ENCODE results near the gene SLC6A9.

SLC6A9 gene

DNA sequence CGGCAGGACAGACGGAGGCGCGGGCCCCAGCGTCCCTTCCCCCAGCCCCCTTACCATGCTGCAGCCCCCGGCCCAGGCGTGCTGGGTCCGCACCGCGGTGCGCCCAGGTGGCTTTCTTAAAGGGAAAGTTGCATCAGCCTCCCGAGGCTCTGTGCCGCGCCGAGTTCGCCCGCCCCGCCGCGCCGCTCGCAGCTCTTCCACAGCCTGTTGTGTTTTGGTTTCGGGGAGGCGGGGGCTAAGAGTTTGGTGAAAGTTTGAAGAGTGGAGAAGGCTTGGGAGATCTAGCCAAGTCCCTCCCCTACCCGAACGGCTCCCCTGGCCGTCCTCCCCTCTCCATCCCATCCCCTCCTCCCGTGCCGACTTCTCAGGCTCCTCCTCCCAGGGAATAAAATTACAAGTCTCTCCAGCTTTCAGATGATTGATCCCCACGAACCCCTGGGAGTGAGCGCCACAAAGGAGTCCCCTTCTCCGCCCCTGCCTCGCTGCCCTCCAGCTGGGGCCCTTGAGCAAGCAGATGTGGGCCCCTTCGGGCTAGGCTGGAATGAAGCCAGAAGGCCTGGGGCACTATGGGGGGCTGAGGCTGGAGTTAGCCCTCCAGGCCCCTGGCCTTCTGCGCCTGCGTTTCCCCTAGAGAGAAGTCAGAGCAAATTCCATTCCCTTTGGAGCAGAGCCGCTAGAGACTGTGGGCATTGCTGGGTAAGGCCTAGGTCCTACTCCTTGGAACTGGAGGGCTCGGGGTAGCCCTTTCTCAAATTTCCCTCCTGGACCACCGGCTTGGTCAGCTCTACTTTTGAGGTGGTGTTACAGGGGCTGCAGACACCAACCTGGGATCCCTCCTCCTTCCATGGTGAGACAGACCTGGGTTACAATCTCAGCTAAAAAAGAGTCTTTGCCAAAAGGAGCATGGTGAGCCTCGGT is at the start of gene SLC6A9:
TSS of gene SLC6A9 (minus strand) at position 211 of the 918 bp plus-strand sequence. CDS start 7,185 bp downstream, outside the sequence.
- no peak for DNase-seq

DNA sequence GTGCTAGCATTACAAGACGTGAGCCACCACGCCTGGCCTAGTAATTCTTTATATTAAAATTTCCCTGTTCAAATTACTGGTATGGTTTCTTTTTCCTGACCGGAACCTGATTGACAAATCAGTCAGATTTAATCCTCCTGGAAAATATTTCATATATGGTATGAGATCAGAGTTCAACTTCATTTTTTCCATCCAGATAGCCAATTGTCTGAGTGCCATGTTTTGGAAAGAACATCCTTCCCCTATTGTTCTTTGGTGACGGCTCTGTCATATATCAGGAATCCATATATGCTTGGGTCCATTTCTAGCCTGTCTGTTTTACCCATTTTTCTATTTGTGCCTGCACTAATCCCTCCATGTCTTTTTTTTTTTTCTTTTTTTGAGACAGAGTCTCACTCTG is 48.3 kb upstream of the SLC6A9 start:
- no peak for DNase-seq

DNA sequence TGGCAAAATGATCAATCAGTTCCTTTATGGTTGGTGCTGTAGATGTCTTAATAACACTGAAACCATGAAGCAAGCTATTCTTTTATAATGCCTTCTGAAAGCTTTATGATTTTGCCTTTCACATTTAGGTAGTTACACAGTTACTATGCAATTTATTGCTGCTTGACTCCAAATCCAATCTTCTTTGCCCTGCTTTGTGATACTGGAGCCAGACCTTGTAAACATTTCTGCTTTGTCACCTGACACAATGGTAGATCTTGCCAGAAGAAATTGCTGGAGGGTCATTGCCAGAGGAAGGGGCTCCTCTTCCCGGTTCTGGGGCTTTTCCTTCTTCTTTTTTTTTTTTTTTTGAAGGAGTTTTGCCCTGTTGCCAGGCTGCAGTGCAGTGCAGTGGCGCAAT is 46.8 kb upstream of the SLC6A9 start:
- DNase-seq, result no peak

DNA sequence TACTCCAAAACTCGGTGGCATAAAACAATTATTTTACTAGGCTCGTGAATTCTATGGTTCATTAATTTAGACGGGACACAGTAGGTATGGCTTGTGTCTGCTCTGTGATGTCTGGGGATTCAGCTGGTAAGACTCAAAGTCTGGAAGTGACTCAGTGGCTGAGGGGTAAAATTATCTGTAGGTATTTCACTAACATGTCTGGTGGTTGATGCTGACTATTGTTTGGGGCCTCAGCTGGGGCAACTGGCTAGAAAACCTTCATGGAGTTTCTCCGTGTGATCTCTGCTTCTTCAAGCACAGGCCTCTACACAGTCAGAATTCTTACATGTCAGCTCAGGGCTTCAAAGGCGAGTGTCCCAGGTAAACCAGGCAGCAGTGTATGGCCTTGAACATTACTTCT is 46.2 kb upstream of the SLC6A9 start:
- no peak for DNase-seq

DNA sequence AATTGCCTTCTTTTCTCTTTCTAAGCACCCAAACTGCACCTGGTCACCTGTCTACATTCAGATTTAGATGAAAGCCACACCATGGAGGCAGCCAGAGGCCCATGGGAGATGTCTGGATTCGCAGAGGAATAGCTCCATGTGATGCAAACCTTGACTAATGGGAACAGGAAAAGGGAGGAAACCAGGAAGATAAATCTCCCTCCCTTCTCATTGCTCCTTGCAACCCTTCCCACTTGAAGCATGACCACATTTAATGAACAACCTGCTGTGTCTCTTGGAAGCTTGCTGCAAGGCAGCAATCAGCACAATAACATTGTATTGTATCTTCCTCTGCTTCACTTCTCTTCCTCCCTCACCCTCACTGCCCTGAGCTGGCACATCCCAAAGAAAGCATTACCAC is 44.8 kb upstream of the SLC6A9 start:
- DNase-seq, result no peak

- DNase-seq, result no peak
Measured at GRCh38 chr1:44074415-44074814, 43.2 kb upstream of the SLC6A9 start.

GRCh38 chr1:44073528-44073927 is 42.3 kb upstream of the SLC6A9 start:
- DNase-seq, result no peak

DNA sequence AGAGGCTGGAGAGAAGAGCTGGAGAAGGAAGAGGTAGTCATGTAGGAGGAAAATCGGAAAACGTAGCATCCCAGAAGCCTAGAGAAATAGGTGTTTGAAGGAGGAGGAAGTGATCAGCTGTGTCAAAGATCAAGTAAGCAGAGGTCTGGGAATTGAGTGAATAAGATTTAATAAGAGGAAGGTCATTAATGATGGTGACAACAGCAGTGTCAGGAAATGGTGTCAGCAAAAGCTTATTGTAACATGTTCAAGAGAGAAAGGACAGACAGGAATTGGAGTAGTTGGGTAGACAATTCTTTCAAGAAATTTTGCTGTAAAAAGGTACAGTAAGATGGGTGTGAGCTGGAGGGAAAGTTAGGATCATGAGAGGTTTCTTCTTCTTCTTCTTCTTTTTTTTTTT is 41.6 kb upstream of the SLC6A9 start:
- DNase-seq, result no peak

GRCh38 chr1:44072204-44072603 is 40.9 kb upstream of the SLC6A9 start:
- DNase-seq, result no peak

- no peak for DNase-seq
Measured at GRCh38 chr1:44071461-44071860, 40.2 kb upstream of the SLC6A9 start.

DNA sequence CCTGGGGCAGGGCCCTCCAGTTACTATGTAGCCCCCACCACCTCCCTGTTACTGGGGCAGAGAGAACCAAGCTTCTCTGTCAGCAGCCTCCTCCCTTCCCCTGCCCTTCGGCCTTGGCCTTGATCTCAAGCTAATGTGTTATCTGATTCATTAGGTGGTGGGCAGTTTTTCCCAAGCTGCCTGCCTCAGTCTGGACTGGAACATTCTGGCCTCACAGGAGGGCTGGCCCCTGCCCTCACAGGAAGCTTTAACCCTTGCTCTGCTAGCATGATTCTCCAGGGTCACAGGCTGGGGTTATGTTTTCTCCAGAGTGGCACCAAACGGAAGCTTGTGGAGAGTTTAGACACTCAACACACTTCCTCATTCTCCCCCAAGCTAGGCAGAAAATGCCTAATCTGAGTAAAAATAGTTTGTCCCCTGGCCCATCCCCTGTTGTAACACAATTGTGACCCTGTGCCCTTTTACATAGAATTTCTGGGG is 37.2 kb upstream of the SLC6A9 start:
- DNase-seq, result no peak

DNA sequence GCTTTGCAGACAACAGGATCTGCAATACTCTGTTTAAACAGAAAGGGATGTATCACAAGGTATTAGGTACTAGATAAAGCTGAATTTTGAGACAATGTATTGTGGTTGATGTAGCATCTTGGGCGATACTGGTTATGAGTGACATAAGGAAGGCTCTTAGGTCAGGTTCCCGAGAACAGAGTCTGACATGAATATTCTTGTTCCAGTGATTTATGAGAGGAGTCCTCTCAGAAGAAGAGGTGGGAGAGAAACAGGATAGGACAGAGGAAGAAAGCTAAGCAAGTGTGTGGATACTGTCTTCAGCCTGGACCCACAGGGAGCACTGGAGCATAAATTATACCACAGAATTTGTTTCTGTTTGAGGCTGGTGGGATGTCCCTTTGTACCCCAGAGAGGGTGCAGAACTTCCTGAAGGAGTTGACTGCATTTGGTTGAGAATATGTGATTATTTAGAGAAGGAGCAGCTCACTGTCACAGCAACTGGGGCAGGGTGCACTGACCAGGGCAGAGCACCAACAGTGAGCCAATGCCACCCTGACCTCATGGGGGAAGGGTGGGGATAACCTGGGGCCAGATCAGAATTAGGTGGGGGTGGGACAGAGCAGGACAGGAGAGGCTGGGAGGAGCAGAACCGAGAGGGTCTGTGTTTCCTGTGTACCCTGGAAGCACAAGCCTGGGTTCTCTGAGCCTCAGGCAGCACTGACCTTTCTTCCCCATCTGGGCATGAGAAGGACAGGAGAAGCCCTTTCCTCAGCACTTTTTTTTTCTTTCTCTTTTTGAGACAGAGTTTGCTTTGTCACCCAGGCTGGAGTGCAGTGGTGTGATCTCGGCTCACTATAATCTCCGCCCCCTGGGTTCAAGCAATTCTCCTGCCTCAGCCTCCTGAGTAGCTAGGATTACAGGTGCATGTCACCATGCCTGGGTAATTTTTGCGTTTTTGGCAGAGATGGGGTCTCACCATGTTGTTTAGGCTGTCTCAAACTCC is 36.3 kb upstream of the SLC6A9 start:
- DNase-seq, result no peak

GRCh38 chr1:44062656-44063179 is 31.5 kb upstream of the SLC6A9 start:
- no peak for DNase-seq

GRCh38 chr1:44061857-44062256 is 30.6 kb upstream of the SLC6A9 start:
- DNase-seq, result no peak

DNA sequence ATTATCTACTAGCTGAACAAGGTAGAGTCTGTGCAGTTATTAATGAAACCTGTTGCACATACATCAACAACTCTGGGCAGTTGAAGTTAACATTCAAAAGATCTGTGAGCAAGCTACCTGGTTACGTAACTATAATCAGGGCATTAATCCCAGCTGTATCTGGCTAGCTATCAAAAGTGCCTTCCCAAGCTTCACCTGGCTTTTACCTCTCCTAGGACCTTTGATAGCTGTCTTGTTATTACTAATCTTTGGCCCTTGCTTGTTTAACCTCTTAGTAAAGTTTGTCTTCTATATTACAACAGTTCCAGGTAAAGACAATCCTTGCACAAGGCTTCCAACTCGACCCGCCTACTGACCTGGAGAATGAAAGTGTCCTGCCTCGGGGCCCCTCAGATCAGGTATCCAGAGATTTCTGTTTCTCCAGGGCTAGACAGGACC is 29.6 kb upstream of the SLC6A9 start:
- no peak for DNase-seq

GRCh38 chr1:44059664-44060355 is 28.5 kb upstream of the SLC6A9 start:
- DNase-seq, result no peak

GRCh38 chr1:44059212-44059611 is 27.9 kb upstream of the SLC6A9 start:
- DNase-seq, result no peak

- DNase-seq, result no peak
Measured at GRCh38 chr1:44057293-44057692, 26.0 kb upstream of the SLC6A9 start.

DNA sequence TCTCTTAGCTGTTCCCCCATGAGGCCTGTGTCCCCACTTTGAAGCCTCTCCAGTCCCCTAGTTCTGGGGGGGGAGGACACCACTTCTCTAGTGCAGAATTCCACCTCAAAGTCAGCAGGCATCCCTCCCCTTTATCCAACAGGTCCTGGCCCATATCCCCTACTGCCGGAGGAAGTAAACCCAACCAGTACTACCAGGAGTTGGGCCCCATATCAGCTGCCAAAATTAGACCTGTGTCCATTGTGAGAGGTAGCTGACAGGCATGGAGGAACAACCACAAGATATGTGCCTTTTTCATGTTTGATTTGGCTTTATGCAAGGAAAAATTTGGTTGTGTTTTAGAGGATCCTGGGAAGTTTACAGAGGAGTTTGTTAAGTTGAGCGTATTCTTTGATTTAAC is 22.1 kb upstream of the SLC6A9 start:
- no peak for DNase-seq

DNA sequence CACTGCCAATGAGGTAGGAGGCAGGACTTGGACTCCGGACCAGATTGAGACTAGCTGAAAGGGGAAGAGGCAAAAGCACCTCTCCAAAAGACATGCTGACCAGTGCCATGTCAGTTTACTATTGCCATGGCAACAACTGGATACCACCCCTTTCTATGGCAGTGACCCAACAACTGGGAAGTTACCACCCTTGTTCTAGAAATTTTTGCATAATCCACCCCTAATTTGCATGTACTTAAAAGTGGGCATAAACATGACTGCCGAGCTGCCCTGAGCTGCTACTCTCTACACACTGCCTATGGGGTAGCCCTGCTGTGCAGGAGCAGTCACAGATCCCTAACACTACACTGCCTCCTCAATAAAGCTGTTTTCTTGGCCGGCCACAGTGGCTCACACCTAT is 19.0 kb upstream of the SLC6A9 start:
- DNase-seq, result no peak

DNA sequence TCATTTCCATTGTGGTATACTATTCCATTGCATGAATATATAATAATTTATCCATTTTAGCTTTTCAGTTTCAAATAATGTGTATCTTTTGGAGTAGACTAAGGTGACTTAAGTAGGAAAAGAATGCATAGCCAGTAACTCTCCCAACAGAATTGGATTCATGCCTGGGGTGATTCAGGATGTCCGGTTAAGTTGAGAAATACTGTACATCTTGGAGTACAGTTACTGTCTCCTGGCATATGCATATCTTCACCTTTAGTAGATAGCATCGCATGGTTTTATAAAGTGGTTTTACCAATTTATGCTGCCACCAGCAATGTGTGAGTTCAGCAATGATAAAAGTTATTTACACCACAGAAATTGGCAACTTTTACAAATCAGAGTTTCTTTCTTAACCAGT is 18.6 kb upstream of the SLC6A9 start:
- no peak for DNase-seq

DNA sequence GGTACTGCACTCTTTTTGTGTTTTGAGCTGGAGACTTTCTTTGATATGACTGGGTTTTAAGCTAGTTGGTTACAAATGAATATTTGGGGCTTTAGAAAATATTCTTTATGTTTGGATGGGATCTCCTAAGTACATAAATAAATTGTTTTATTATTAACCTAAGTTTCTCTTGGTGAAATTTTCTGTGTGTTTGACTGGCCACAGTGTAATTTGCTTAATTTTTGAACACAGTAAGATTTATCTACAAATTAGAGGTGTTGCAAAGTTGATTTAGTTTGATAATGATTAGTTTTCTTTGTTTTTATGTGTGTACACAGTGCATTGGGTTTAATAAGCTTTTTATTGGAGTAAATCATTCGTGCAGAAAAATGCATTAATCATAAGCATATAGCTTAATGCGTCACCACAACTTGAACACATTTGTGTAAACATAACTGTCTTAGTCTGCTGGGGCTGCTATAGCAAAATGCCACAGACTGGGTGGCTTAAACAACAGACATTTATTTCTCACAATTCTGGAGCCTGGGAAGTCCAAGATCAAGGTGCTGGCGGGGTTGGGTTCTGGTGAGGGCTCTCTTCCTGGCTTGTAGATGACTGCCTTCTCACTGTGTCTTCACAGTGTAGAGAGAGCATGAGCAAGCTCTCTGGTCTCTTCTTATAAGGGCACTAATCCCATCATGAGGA is 17.4 kb upstream of the SLC6A9 start:
- DNase-seq, result no peak
